H1 (cell line): Measurements from ENCODE around the gene LHFPL2. TPM values are rescaled to one million over a fixed set of nuclear protein-coding genes. Genes with fewer than 3 reads are reported as not detected.

Source experiments
- CTCF ChIA-PET: fragments of 300-600 bp; sonication (Branson Sonifier 250); formaldehyde crosslinking; loops from one replicate; lab custom pipeline; 2021; ENCODE audit not compliant: partially characterized antibody; lab: Charles Lee
- POLR2A ChIA-PET: fragments of 300-600 bp; sonication (Branson Sonifier 250); formaldehyde crosslinking; loops from one replicate; lab custom pipeline; 2021; ENCODE audit warnings: inconsistent platforms; ENCODE audit not compliant: partially characterized antibody; lab: Charles Lee
- DNase-seq, 2 experiments: peaks; one replicate each; pipeline versions ENCODE4 v3.0.0 to v3.0.0-alpha.2; 2010 to 2022; ENCODE audit warnings: low spot score in 2 of 2, low read depth in 1 of 2, mixed read lengths in 1 of 2
- FAIRE-seq: peaks from 2 replicates; lab custom pipeline; 2011; peaks lifted over from hg19 to GRCh38; lab: Jason Lieb, UNC
- H2AFZ ChIP-seq: 2 replicates; pipeline ENCODE4 v1.8.1; 2012; ENCODE audit warnings: low read length, inconsistent platforms
- H2AK5ac ChIP-seq: 2 replicates; pipeline ENCODE4 v1.6.1; 2013; ENCODE audit warnings: low read depth, low read length
- H2BK120ac ChIP-seq: replicated peaks from 2 replicates; pipeline ENCODE3; 2013; ENCODE audit warnings: low read depth, low read length, inconsistent platforms
- H2BK12ac ChIP-seq: 2 replicates; pipeline ENCODE4 v1.6.1; 2013; ENCODE audit warnings: low read depth, low read length
- H2BK15ac ChIP-seq: 2 replicates; pipeline ENCODE4 v1.6.1; 2013; ENCODE audit warnings: low read length
- H2BK20ac ChIP-seq: 2 replicates; pipeline ENCODE4 v1.6.1; 2013; ENCODE audit warnings: low read length
- H2BK5ac ChIP-seq: 2 replicates; pipeline ENCODE4 v1.6.1; 2013; ENCODE audit warnings: low read depth, low read length
- H3K14ac ChIP-seq: 2 replicates; pipeline ENCODE4 v1.6.1; 2013; ENCODE audit warnings: inconsistent platforms; ENCODE audit not compliant: insufficient read length
- H3K18ac ChIP-seq: 2 replicates; pipeline ENCODE4 v1.6.1; 2013; ENCODE audit warnings: low read length; ENCODE audit errors: extremely low read depth
- H3K23ac ChIP-seq: 2 replicates; pipeline ENCODE4 v1.6.1; 2013; ENCODE audit warnings: inconsistent platforms; ENCODE audit not compliant: insufficient read length
- H3K23me2 ChIP-seq: 2 replicates; pipeline ENCODE4 v1.6.1; 2013; ENCODE audit warnings: low read depth, low read length
- H3K27ac ChIP-seq: 2 replicates; pipeline ENCODE4 v1.6.1; 2011; ENCODE audit warnings: low read depth, low read length, inconsistent platforms
- H3K27me3 ChIP-seq, 4 experiments: replicated peaks in 1 of 4; 1 replicate in 1 of 4; 2 replicates in 3 of 4; pipeline versions ENCODE4 v1.6.1 to v1.8.1; 2011 to 2013; ENCODE audit warnings: low read length in 3 of 4, mild to moderate bottlenecking in 3 of 4, inconsistent platforms in 2 of 4, mixed read lengths in 2 of 4, moderate library complexity in 1 of 4; ENCODE audit not compliant: control insufficient read depth in 3 of 4, insufficient read depth in 3 of 4; ENCODE audit errors: extremely low read depth in 1 of 4
- H3K36me3 ChIP-seq, 4 experiments: 2 replicates each; pipeline versions ENCODE4 v1.6.1 to v1.8.1; 2011 to 2013; ENCODE audit warnings: mild to moderate bottlenecking in 4 of 4, low read length in 3 of 4, moderate library complexity in 2 of 4, control low read depth in 1 of 4, inconsistent platforms in 1 of 4; ENCODE audit not compliant: insufficient read depth in 4 of 4, control insufficient read depth in 2 of 4
- H3K4ac ChIP-seq: replicated peaks from 2 replicates; pipeline ENCODE3; 2013; ENCODE audit warnings: low read length, low read depth, mixed read lengths, inconsistent platforms; ENCODE audit not compliant: insufficient read length
- H3K4me1 ChIP-seq, 4 experiments: replicated peaks in 1 of 4; 1 replicate in 1 of 4; 2 replicates in 3 of 4; pipeline versions ENCODE4 v1.6.1 to v1.8.1; 2011 to 2013; ENCODE audit warnings: low read length in 3 of 4, inconsistent platforms in 2 of 4, mixed read lengths in 1 of 4; ENCODE audit not compliant: insufficient read depth in 4 of 4, control insufficient read depth in 3 of 4
- H3K4me2 ChIP-seq, 2 experiments: 2 replicates each; pipeline versions ENCODE4 v1.6.1 to v1.8.1; 2011 to 2013; ENCODE audit warnings: low read depth in 2 of 2, low read length in 2 of 2, control low read depth in 1 of 2, inconsistent platforms in 1 of 2, mild to moderate bottlenecking in 1 of 2; ENCODE audit not compliant: insufficient read depth in 1 of 2
- H3K4me3 ChIP-seq, 4 experiments: fragments of 200-600, 300-600 bp in 1 of 4; sonication (generic), shearing (Covaris generic), sonication (Bioruptor Twin) in 1 of 4; 2 replicates each; pipeline versions ENCODE4 v1.5.1 to v1.8.1; 2011 to 2016; ENCODE audit warnings: low read length in 4 of 4, low read depth in 3 of 4, control low read depth in 2 of 4, inconsistent platforms in 2 of 4, mild to moderate bottlenecking in 2 of 4, mixed read lengths in 1 of 4, moderate library complexity in 1 of 4; ENCODE audit not compliant: insufficient read depth in 2 of 4; ENCODE audit errors: extremely low read depth in 1 of 4
- H3K56ac ChIP-seq: replicated peaks from 2 replicates; pipeline ENCODE3; 2013; ENCODE audit warnings: low read depth, mild to moderate bottlenecking, mixed read lengths, low read length, inconsistent platforms; ENCODE audit not compliant: insufficient read length
- H3K79me1 ChIP-seq: 2 replicates; pipeline ENCODE4 v1.6.1; 2013; ENCODE audit warnings: low read depth, low read length, control low read depth
- H3K79me2 ChIP-seq, 2 experiments: 2 replicates each; pipeline versions ENCODE4 v1.6.1 to v1.8.1; 2012 to 2013; ENCODE audit warnings: low read length in 2 of 2, mild to moderate bottlenecking in 2 of 2, inconsistent platforms in 1 of 2; ENCODE audit not compliant: insufficient read depth in 2 of 2, control insufficient read depth in 1 of 2
- H3K9ac ChIP-seq, 4 experiments: replicated peaks in 1 of 4; 1 replicate in 1 of 4; 2 replicates in 3 of 4; pipeline versions ENCODE4 v1.6.1 to v1.8.1; 2011 to 2013; ENCODE audit warnings: low read depth in 3 of 4, low read length in 3 of 4, control low read depth in 2 of 4, mild to moderate bottlenecking in 2 of 4, moderate library complexity in 2 of 4, inconsistent platforms in 1 of 4; ENCODE audit errors: extremely low read depth in 1 of 4
- H3K9me3 ChIP-seq, 2 experiments: 2 replicates each; pipeline versions ENCODE4 v1.6.1 to v1.8.1; 2012 to 2013; ENCODE audit warnings: mild to moderate bottlenecking in 2 of 2, moderate library complexity in 2 of 2, control low read depth in 1 of 2, inconsistent platforms in 1 of 2, low read depth in 1 of 2, low read length in 1 of 2, mixed read lengths in 1 of 2; ENCODE audit not compliant: insufficient read depth in 2 of 2
- H4K20me1 ChIP-seq, 2 experiments: replicated peaks in 1 of 2; 2 replicates each; pipeline versions ENCODE3 to v1.8.1; 2011 to 2013; ENCODE audit warnings: inconsistent platforms in 2 of 2, low read length in 2 of 2, mild to moderate bottlenecking in 1 of 2; ENCODE audit not compliant: insufficient read depth in 2 of 2, control insufficient read depth in 1 of 2
- H4K5ac ChIP-seq: 2 replicates; pipeline ENCODE4 v1.6.1; 2013; ENCODE audit warnings: low read length, low read depth, mixed read lengths, inconsistent platforms; ENCODE audit not compliant: insufficient read length
- H4K8ac ChIP-seq: 2 replicates; pipeline ENCODE4 v1.8.0; 2013; ENCODE audit warnings: mild to moderate bottlenecking, moderate library complexity, low read length, inconsistent platforms; ENCODE audit not compliant: insufficient read depth; ENCODE audit errors: extremely low read depth
- H4K91ac ChIP-seq: replicated peaks from 2 replicates; pipeline ENCODE3; 2013; ENCODE audit warnings: low read length, mixed read lengths, inconsistent platforms; ENCODE audit not compliant: insufficient read length
- JUN ChIP-seq: IDR thresholded peaks from 2 replicates; pipeline ENCODE4 v1.6.1; 2011; ENCODE audit warnings: low read depth, mild to moderate bottlenecking, improper control_type of control experiment, low read length
- JUND ChIP-seq: IDR thresholded peaks from 2 replicates; pipeline ENCODE4 v1.6.1; 2011; ENCODE audit warnings: mild to moderate bottlenecking, improper control_type of control experiment, low read length
- POU5F1 ChIP-seq: IDR thresholded peaks from 2 replicates; pipeline ENCODE4 v1.6.1; 2011; ENCODE audit warnings: low read depth, mild to moderate bottlenecking, low read length, moderate library complexity
- RFX5 ChIP-seq: IDR thresholded peaks from 2 replicates; pipeline ENCODE4 v1.6.1; 2011; ENCODE audit warnings: low read depth, low read length, improper control_type of control experiment, borderline replicate concordance
- SIN3A ChIP-seq, 2 experiments: IDR thresholded peaks in 1 of 2; conservative IDR thresholded peaks in 1 of 2; 2 replicates each; pipeline ENCODE4 v1.6.1; 2011 to 2012; ENCODE audit warnings: low read length in 2 of 2, improper control_type of control experiment in 1 of 2, low read depth in 1 of 2, mild to moderate bottlenecking in 1 of 2
- SIX5 ChIP-seq: IDR thresholded peaks from 2 replicates; pipeline ENCODE4 v1.6.1; 2011; ENCODE audit warnings: mild to moderate bottlenecking, low read depth, low read length
- TAF7 ChIP-seq: optimal IDR thresholded peaks from 2 replicates; pipeline ENCODE3; 2011; ENCODE audit warnings: low read depth, mild to moderate bottlenecking, inconsistent platforms, low read length, moderate library complexity, borderline replicate concordance
- WGBS, 2 experiments: shearing (Covaris generic) in 1 of 2; methylation state at CpG; one replicate each; pipeline versions ENCODE4 v1.1.6 to v1.1.7; 2013 to 2015; ENCODE audit warnings: low lambda C conversion rate in 2 of 2, mixed read lengths in 2 of 2, inconsistent platforms in 1 of 2, low coverage in 1 of 2, missing lambda C conversion rate in 1 of 2; ENCODE audit not compliant: insufficient replicate concordance in 2 of 2, insufficient coverage in 1 of 2, insufficient read length in 1 of 2; ENCODE audit errors: extremely low coverage in 1 of 2, missing lambda C conversion rate in 1 of 2; 5-methylcytosine and 5-hydroxymethylcytosine counted together
- polyA plus RNA-seq, 7 experiments: library from polyadenylated mRNA; depleted of rRNA in 3 of 7; stranded (reverse) in 5 of 7; unstranded in 2 of 7; fragments of >200 nt in 5 of 7; fragments of 200-250 nt in 2 of 7; gene quantifications; 1 replicate in 5 of 7; 2 replicates in 1 of 7; 4 replicates in 1 of 7; pipeline versions ENCODE4 v1.2.1 to v1.2.3, GENCODE V29; 2011 to 2013; ENCODE audit warnings: missing spikeins in 2 of 7, mixed read lengths in 2 of 7
- total RNA-seq: library from RNA; stranded (reverse); fragmentation: NEBNext Ultra II Directional; extraction: Animal tissue kit (Norgen Biotek cat#: 25700); gene quantifications from 2 replicates; pipeline ENCODE4 v1.2.1, GENCODE V29; 2021

LHFPL2 gene
- total and polyA plus RNA-seq, 2 of the 8 experiments (the other 6 are each of a cell fraction or from before 2014, with no cell fraction given), result 9.6 to 43.0 TPM

DNA sequence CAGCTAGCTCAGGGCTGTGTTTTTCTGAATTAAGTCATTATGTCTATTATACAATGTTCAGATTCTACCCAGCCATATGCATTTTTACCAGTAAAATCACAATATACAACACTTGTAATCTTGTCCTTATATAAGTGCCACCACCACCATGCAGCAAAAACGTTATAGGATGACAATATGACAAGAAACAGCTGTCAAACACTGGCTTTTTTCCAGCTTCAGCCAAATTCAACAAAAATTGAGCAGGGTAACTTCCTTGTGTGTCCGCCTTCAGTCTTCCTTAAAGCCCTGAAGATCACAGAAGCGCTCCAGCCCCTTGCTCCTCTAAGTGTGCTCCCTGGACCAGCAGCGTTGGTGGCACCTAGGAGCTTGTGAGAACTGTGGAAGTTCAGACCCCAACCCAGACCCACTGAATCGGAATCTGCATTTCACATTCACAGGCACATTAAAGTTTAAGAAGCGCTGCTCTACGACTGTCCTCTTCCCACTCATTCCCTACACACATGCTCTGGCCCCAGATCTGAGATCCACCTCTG lies 111.8 kb downstream of the LHFPL2 start:
- H3K79me2 ChIP-seq, result peaks cover 3 to 49% of the 10 kb centered on the region in 2 experiments; a peak in 3 of 4 replicates
- no peak overlapping the region; the same call in 1 of the 2 replicates for H4K8ac ChIP-seq
- no peak overlapping the region for H3K14ac ChIP-seq
- no peak for DNase-seq
- H2AK5ac ChIP-seq, result no peak overlapping the region
- no peak overlapping the region for H3K4ac ChIP-seq
- no peaks in the 10 kb centered on the region for H3K27me3 ChIP-seq
- H2BK120ac ChIP-seq, result no peak overlapping the region
- H4K5ac ChIP-seq, result no peak overlapping the region
- peaks cover 5% of the 10 kb centered on the region for H3K79me1 ChIP-seq
- H3K4me2 ChIP-seq, result no peak overlapping the region
- H3K4me3 ChIP-seq, result no peak overlapping the region
- no peaks in the 10 kb centered on the region for H3K23me2 ChIP-seq
- H2AFZ ChIP-seq, result no peak overlapping the region
- no peak overlapping the region for H2BK15ac ChIP-seq
- no peak overlapping the region for H2BK12ac ChIP-seq
- no peak overlapping the region for H3K23ac ChIP-seq
- no peaks in the 10 kb centered on the region for H3K9me3 ChIP-seq
- WGBS, 2 experiments, result 88% methylated on average over 7 of the region's 7 CpGs; no CpG with 5 or more reads in 1 of the 2 experiments
- FAIRE-seq, result no peak
- no peak overlapping the region for H3K27ac ChIP-seq
- H3K9ac ChIP-seq, result no peak overlapping the region
- H4K20me1 ChIP-seq, result no peaks in the 10 kb centered on the region
- H3K36me3 ChIP-seq, result no peaks in the 10 kb centered on the region
- ChIA-PET CTCF (interaction anchor here (0.8 to 5.4 kb wide), 26 partner anchors 15 to 390 kb away, joined by 3 to 36 read pairs (median 5); no protein-coding TSS in a partner anchor), POLR2A (no interaction called here)
- H2BK5ac ChIP-seq, result no peak overlapping the region
- peaks cover 3 to 13% (median 7%) of the 10 kb centered on the region in 4 experiments; a peak in 4 of 7 replicates for H3K4me1 ChIP-seq
- no peak overlapping the region for H4K91ac ChIP-seq
- H3K56ac ChIP-seq, result no peak overlapping the region
- no peak overlapping the region for H2BK20ac ChIP-seq
- no peak overlapping the region for H3K18ac ChIP-seq
- TF ChIP-seq TAF7, result no peak
- TF ChIP-seq SIX5, result no peak
- TF ChIP-seq SIN3A (conservative IDR thresholded peaks at IDR 0.05 in 1 of 2, IDR thresholded peaks at IDR 0.05 in 1 of 2; ENCODE audit: low read depth in 1 of 2, low read length in 2 of 2), result no peak
- no peak for TF ChIP-seq POU5F1
- no peak for TF ChIP-seq RFX5
- TF ChIP-seq JUND, result no peak
- no peak for TF ChIP-seq JUN
- TF ChIP-seq, all 59 proteins: peak for 0
